ENCODE data around the gene RANBP3.
"Not testable (repeated sequence)": the region's sequence is repeated elsewhere in the genome, so short reads cannot be mapped to it uniquely, and the experiment has no call there.

RANBP3 gene

DNA sequence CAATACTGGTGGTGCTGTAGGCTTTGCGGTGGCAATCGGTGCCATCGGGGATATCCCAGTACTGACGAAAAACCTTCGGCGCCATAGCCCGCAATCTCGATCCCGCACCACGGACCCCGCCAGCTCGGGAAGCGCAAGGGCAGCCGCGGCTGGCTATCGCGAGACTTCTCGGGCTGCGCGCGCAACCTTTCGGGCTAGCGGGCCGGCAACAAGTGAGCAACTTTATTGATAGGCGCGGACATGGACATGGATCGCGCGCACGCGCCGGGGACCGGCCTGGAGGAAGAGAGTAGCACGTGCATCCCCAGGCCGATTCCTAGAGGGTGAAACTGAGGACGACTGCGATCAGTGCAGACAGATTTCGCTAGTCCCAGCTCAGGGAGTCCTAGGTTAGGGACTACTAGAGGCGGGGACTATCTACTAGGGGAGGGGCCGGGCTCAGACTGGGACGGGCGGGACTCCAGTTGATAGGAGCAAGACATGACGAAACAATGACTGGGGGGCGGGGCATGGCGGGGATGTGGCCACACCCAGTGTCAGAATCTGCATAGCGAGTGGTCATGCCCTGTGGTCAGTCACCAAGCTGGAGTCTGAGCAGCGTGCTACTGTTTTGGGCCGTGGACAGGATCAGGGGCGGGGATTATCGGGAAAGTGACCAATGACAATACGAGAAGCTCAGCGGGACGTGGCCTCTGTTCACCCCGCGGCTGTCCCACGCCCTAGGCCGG is 74.2 kb downstream of the RANBP3 start, which contains the start of gene NDUFA11:
Gene NDUFA11, minus strand, starts transcription at position 167 of the 728 bp plus-strand sequence. Its CDS starts 82 bp downstream, at position 85.
- DNase-seq (ENCODE audit: low read depth in 2 of 2), result peak; percentile 95 to 96

DNA sequence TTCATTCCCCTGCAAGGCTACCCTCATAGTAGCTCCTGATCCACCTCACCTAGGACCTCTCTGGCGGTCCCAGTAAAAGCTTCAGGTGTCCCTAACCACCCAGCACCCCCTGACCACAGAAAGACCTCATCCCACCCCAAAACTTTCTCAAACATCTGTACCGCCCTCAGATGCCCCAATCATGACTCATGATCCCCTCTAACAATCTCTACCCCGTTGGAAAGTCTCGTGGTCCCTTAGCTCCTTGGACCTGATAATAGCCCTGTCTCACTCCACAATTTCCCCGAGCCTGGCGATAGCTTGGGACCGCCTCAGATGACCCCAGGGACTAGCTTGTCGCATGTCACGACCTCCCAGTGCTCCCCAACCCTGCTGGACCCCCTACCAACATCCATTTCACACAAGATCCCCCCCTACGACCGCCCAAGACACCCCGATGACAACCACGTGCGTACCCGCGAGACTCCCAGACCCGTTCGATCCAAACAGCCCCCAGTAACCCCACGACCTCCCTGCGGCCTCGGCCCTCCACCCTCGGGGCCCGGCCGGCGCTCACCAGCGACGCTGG is 74.8 kb downstream of the RANBP3 start:
- DNase-seq (ENCODE audit: low read depth in 2 of 2), result peak in 1 of 2 donors; percentile 6

DNA sequence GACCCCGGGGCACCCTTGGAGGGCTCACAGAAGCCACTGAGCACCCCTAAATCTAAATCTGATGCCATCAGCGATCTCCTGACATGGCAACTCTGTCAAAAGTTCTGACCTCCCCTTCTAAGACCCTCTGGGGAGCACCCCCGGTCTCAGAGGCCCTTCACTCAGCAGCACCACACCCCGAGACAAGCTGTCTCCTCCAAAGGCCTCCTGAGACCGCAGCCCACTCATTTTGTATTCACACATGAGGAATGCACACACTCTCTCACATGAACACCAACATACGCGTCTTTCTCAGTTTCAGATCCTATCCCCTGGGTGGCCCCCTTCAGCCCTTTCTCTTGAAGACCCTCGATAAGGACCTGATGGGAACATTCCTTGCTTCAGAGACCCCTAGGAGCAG is 77.0 kb downstream of the RANBP3 start:
- no peak for DNase-seq (ENCODE audit: low read depth in 2 of 2)

DNA sequence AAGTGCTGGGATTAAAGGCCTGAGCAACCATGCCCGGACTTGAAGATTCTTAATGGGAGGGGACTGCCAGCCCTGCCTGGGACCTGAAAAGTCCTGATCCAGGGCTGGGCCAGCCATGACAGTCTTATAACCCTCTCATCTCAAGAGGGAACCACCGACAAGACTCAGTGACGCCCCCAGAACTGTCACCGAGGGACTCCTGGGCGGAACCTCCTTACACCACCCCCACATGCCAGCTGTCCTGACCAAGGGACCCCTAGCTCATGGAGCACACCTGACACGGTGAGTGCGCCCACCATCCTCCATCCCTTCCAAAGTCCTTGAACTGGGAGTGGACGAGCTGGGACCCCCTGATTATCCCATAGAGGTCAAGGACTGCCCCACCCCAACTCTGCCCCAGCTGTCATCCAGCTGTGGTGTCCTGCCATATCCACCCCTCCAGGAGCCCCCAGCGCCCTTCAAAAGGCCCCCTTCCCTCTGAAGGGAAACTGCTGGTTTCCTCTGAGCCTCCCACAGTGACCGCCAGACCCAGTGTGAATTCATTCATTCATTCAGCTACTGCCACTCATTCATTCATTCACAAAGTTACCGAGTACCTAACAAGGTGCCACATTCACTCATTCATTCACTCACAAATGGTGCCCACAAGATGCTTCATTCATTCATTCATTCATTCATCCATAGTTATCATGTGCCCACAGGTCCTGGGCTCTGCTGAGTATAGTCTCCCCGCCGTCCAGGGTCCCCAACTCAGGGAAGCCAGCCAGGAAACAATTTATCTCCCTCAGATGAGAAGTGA is 78.0 kb downstream of the RANBP3 start:
- DNase-seq (ENCODE audit: low read depth in 2 of 2), result no peak

DNA sequence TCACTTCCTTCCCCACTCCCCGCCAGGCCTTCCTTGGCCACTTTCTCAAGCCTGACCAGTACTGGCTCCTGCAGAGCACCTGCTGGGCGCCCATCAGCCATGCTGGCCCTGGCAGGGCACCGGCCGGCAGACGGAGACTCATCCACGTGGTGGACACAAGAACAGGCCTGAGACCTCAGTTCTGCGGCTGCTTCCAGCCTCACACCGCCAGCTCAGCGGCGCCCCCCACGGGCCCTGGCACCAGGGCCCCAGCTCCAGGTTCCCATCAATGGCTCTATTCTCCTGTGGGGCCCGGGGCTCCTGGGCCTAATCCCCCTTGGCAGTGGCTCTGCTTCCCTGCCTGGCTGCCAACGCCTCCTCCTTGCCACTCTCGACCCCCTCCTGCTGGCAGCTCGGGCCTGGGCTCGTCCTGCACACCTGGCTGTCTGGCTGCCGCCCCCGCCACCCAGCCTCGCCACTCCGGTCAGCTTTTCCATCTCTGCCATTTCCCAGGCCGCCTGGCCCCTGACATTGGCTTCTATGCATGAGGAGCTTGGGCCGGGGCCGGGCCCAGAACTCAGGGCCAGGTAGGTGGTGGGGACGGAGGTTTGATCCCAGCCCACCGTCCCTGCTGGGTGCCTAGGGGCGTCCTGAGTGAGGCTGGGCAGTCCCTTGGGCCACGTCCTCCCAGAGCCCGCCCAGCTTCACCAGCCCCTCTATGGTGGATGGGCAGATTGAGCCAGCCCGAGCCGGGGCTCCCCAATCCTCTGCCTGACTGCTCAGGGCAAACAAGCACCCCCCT is 80.6 kb downstream of the RANBP3 start:
- no peak for DNase-seq (ENCODE audit: low read depth in 2 of 2)

DNA sequence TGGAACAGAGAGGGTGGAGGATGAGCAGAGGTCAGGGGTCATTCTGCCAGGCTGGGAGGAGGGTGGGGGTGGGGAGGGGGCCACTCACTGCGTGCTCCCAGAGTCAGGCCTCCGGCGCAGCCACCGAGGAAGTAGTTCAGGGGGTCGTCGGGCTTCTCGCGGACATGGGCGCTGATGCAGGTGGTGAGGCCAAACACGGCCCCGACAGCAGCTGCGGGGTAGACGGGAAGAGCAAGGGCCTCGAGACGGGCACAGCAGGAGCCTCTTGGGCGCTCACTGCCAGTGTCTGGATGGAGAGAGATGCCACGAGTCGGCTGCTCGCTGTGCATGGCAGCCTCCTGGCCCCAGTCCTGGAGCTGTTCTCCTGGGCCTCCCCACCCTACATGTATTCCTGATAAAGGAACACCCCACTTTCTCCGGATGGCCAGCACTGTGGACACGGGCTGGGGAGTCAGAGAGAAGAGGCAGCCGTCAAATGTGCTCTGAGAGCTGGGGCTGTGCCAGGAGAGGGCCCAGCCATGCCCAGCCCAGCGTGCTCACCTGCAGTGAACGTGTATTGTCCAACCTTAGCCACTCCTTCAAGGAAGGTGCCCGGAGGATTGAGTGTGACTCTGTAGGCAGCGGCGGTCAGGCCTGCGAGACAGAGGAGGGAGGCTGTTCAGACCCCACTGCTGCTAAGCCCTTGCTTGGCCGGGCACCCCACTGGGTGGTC is 81.4 kb downstream of the RANBP3 start:
- no peak for DNase-seq (ENCODE audit: low read depth in 2 of 2)

DNA sequence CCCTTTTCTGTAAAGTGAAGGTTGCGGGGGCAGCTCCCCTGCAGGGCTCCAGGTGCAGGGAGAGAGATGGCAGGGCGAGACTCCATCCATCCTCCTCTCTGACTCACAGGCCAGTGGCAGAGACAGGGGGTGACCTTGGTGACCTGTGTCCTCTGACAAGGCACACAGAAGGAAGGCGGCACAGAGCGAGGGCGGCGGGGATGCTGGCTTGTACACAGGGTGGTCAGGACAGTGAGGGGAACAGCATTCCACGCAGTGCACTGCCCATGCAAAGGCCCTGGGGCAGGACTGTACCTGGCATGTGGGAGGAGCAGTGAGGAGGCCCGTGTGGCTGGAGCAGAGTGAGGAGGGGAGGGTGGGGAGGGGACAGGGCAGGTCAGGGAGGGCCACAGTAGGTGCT is 82.0 kb downstream of the RANBP3 start:
- no peak for DNase-seq (ENCODE audit: low read depth in 2 of 2)

DNA sequence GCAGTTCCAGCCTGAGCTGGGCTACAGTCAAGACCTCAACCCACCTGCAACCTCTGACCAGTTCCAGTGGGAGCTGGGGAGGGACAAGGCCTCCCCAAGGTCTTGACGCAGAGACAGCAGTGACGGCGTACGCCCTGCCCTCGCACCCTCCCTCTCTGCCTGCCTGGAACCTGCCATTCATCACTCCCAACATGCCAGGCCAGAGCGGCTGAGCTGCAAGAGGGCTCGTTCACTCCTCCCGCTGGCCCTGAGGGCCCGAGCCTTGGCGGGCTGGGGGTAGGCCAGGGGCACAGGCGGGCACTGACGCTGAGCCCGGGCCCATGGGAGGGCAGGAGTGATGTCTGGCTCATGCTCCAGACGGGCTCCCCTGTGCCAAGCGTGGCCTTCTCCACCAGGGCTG is 82.5 kb downstream of the RANBP3 start:
- no peak for DNase-seq (ENCODE audit: low read depth in 2 of 2)

DNA sequence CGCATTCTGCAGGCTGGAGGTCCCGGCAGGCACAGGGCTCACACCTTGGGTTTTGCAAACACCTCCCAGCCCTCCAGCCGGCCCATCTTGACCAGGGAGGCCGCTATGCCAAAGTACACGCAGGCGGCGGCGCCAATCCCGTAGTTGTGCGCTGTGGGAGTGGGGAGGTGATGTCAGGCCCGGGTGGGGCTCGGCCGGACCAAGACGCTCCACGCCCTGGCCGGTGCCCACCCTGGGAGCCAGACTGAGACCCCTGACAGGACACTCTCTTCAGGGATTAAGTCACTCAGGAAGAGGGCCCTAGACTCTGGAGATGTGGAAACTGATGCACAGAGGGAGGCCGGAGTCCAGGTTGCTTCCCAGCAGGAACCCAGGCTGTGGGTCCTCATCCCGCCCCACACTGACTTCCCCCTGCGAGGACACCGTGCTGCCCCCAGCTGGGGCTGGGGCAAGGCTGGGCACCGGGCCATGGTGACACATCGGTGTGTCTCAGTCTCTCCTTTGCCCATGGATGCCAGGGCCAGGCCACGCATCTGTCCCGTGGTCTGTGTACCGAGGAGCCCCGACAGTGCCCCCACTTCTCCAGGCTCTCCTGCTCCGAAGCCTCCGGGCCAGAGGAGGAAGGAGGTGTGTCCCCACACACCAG is 83.1 kb downstream of the RANBP3 start:
- no peak for DNase-seq (ENCODE audit: low read depth in 2 of 2)

DNA sequence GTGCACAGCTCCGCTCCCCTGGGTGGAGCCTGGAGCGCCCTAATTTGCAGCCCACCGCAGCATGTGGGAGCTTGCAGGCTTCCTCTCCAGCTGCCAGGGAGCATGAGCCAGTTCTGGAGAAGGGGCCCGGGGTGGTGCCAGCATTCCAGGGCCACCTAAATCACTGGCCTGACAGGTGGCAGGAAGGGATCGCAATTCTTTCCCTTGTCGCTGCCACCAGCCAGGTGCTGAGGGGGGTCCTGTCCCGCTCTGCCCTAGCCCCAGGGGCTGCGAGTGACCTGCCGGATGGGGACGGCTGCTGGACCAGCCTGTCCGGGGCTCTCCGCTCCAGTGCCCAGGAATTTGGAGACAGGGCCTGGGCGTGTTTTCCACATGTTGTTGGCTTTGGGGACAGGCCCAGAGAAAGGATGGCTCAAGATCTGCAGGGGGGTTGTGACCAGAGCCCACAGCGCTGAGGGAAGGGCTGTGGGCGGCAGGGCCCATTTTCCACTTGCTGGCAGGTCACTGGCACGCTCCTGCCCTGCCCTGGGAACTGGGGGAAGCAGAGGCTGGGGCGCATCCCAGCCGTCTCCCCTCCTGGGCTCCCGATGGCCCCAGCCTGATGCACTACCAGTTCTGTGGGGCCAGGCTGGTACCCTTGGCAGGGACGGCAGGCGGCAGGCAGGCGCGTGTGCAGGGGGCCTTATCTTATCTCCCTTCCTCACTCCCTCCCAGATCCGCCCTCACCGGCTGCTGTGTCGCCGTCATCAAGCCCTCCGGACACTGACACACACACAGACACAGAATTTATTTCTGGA is 83.8 kb downstream of the RANBP3 start:
- DNase-seq (ENCODE audit: low read depth in 2 of 2), result no peak

DNA sequence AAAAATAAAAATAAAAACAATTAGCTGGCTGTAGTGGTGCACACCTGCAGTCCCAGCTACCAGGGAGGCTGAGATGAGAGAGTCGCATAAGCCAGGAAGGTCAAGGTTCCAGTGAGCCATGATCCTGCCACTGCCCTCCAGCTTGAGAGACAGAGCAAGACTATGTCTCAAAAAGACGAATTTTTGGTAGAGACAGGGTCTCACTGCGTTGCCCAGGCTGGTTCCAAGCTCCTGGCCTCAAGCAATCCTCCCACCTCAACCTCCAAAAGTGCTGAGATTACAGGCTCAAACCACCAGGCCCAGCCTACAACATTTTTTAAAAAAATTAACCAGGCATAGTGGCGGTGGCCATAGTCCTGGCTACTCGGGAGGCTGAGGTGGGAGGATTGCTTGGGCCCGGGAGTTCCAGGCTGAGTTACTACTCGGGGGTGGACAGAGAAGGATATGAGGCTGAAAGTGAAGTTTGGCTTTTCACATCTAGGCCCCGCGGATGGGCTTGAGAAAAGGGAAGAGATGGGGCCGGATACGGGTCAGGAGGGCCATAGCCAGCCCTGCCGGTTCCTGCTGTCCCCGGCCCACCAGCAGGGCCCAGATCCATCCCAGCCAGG is 84.5 kb downstream of the RANBP3 start:
- no peak for DNase-seq (ENCODE audit: low read depth in 2 of 2)

DNA sequence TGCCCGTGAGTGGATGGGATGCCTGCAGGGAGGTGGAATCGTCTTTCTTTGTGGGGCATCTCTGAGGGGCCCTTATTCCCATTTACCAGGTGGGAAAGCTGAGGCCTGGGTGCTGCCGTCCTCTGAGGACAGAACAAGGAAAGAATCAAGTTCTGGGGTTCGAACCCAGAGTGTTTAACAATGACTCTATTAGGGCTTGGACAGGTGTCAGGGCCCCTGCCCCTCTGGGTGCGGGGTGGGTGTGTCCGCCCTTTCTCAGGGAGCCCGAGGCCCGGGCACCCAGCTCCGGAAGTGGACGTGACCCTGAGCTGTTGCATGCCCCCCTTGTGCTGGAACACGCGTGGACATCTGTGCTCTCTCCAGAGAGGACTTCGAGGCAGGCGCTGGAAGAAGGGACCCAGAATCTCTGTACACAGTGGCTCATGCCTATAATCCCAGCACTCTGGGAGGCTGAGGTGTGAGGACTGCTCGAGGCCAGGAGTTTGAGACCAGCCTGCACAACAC is 85.1 kb downstream of the RANBP3 start:
- DNase-seq (ENCODE audit: low read depth in 2 of 2), result no peak

DNA sequence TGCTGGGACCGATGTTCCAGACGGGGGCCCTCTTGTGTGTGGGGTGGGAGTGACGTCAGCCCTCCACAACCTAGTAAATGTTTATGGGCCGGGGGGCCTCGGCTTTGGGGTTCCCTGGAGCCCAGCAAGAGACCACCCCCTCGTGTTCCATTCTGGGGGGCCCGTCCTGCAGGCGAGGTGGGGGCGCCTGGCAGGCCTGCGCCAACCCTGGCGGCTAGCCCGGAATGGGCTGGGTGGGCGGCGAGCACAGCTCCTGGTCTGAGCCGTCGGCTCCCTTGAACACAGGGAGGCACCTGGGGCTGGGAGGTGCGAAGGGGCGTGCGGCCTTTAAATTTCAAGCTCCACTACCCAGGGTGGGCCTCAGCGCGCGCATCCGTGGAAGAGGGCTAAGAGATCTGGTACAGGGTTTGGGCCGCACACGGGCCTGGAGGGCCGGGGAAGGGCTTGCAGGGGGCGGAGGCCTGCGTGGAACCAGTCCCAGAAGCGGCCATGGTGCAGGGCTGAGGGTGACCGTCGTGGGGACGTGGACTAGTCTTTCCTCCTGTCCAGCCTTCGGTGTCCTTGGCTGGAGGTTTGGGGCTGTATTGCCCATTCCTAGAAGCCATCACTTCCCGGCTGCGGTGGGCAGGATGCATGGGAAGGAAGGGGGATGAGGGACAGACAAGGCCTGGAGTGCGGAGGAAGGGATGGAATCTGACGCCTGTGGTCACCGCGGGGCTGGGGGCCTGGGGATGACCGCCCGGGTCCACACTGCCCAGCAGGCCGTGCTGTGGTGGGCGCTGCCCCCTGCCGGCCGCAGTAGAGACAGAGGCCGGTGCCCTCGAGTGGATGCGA is 85.8 kb downstream of the RANBP3 start:
- no peak for DNase-seq (ENCODE audit: low read depth in 2 of 2)

DNA sequence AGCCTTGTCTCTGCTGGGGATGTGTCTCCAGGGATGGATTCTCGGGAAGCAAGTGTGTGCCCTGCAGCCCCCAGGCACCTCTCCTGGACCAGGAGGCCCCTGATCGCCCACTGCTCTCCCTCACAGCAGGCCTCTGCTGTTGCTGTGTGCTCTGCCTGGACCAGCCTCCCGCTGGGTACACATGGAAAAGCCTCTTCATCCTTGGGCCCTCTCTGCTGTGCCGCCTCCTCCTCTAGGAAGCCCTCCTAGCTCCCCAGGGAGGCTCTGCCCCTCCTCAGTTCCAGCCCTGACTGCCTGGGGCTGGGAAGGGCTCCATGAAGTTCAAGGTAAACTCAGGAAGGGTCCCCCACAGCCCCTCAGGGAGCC is 86.4 kb downstream of the RANBP3 start:
- DNase-seq (ENCODE audit: low read depth in 2 of 2), result no peak

DNA sequence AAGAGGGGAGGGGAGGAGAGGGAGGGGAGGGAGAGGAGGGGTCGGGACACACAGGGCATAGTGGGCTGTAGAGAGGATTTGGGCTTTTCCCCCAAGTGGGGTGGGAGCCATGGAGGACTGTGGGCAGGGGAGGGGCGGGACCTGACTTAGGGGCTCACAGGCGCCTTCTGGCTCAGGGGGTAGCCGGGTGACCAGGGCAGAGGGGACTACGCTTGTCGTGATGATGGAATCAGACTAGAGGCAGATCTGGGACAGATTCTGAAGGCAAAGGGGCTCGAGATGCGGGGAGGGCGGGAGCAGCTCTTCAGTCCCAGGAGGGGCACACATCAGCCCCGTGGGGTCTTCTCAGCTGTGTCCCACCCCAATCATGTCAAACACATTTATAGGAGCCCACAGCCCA is 87.8 kb downstream of the RANBP3 start:
- no peak for DNase-seq (ENCODE audit: low read depth in 2 of 2)

DNA sequence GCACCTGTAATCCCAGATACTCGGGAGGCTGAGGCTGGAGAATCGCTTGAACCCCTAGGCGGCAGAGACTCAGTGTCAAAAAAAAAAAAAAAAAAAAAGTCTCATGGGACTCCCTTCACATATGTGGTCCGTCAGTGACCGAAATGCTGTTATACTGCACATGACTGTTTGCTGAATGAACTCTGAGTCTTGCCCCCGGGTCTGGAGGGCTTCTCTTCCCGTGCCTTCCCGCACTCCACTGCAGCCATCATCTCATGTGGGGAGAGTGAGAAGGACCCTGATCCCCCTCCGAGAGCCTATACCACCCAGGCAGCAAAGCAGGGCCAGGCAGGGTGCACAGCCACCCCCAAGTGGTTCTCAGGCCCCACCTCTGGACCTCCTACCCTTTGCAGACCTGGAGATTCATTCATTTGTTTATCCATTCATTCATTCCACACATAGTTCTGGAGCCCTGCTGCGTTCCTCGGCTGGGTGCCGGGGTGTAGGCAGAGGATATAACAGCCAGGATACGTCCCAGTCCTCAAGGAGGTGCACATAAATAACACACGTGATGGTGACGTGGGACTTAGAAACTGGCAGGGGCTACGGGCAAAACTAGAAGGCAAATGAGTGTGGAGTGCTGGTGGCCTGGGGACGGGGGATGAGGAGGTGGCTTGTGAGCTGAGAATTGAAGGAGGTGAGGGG is 88.5 kb downstream of the RANBP3 start:
- no peak for DNase-seq (ENCODE audit: low read depth in 2 of 2)

DNA sequence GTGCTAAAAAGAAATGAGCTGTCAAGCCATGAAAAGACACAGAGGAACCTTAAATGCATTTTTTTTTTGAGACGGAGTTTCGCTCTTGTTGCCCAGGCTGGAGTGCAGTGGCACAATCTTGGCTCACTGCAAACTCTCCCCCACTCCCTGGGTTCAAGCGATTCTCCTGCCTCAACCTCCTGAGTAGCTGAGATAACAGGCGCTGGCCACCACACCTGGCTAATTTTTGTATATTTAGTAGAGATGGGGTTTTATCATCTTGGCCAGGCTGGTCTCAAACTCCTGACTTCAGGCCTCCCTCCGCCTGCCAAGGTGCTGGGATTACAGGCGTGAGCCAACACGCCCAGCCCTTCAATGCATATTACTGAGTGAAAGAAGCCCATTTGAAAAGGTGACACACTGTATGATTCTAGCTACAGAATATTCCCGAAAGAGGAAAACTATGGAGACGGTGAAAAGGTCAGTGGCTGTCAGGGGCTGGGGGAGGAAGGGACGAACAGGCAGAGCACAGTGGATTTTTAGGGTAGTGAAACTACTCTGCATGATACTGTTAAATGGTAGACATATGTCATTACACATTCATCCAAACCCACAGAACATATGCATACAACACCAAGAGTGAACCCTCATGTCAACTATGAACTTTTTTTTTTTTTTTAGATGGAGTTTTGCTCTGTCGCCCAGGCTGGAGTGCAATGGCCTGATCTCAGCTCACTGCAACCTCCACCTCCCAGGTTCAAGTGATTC is 93.7 kb downstream of the RANBP3 start:
- not testable (repeated sequence) for DNase-seq (ENCODE audit: low read depth in 2 of 2)

All from stimulated activated CD8-positive, alpha-beta memory T cell treated with anti-CD3 and anti-CD28 coated beads, Interleukin-2, amount 100 ng/mL, for 1 hour (primary cell).